B cell (primary cell): ENCODE data around the gene KHK. TPM values are rescaled to one million over a fixed set of nuclear protein-coding genes. Genes with fewer than 3 reads are reported as not detected.

Experiments used
- ATAC-seq: fragments of 200-7000 bp; cut with Tn5 transposase; one replicate; pipeline ENCODE4 v1.10.0; 2021; ENCODE audit warnings: low read depth, mild to moderate bottlenecking, moderate number of reproducible peaks, moderate library complexity
- CTCF ChIA-PET: fragments of 350-600 bp; sonication (Branson Sonifier 250); formaldehyde crosslinking; loops from one replicate; lab custom pipeline; 2021; ENCODE audit warnings: antibody characterized with exemption, inconsistent platforms; lab: Charles Lee
- POLR2A ChIA-PET: fragments of 350-600 bp; sonication (Branson Sonifier 250); formaldehyde crosslinking; loops from one replicate; lab custom pipeline; 2021; ENCODE audit warnings: antibody characterized with exemption; lab: Charles Lee
- DNase-seq: peaks from one replicate; pipeline ENCODE4 v3.0.0; 2013
- H2AFZ ChIP-seq: 2 replicates; pipeline ENCODE4 v1.6.1; 2012; ENCODE audit warnings: mild to moderate bottlenecking, low read depth, low read length; ENCODE audit not compliant: insufficient read depth, poor library complexity, severe bottlenecking
- H3K27ac ChIP-seq, 2 donors: 1 replicate in 1 of 2; 2 replicates in 1 of 2; pipeline ENCODE4 v1.5.1; 2012 to 2013; ENCODE audit warnings: low read length in 2 of 2, mild to moderate bottlenecking in 2 of 2, moderate library complexity in 1 of 2
- H3K27me3 ChIP-seq, 4 experiments: fragments of 200-600 bp in 1 of 4; sonication (generic) in 1 of 4; replicated peaks in 1 of 4; 1 replicate in 2 of 4; 2 replicates in 2 of 4; pipeline versions ENCODE4 v1.6.1 to v1.7.0; 2013 to 2016; ENCODE audit warnings: low read length in 3 of 4, mild to moderate bottlenecking in 2 of 4, mixed read lengths in 1 of 4, moderate library complexity in 1 of 4; ENCODE audit not compliant: insufficient read depth in 4 of 4, control insufficient read depth in 3 of 4; ENCODE audit errors: control extremely low read depth in 1 of 4
- H3K36me3 ChIP-seq, 2 experiments: replicated peaks in 1 of 2; 1 replicate in 1 of 2; 2 replicates in 1 of 2; pipeline versions ENCODE4 v1.6.1 to v1.7.1; 2013; ENCODE audit warnings: low read length in 1 of 2; ENCODE audit not compliant: insufficient read depth in 2 of 2, control insufficient read depth in 1 of 2; ENCODE audit errors: control extremely low read depth in 1 of 2, extremely low read depth in 1 of 2
- H3K4me1 ChIP-seq, 2 donors: fragments of 200-600 bp in 1 of 2; sonication (generic) in 1 of 2; 1 replicate in 1 of 2; 2 replicates in 1 of 2; pipeline versions ENCODE4 v1.5.1 to v1.6.1; 2013 to 2017; ENCODE audit warnings: low read length in 2 of 2; ENCODE audit not compliant: control insufficient read depth in 2 of 2, insufficient read depth in 2 of 2
- H3K4me2 ChIP-seq: replicated peaks from 2 replicates; pipeline ENCODE3; 2012; ENCODE audit warnings: mild to moderate bottlenecking, low read depth, low read length; ENCODE audit not compliant: poor library complexity, severe bottlenecking
- H3K4me3 ChIP-seq, 5 experiments: fragments of 200-600 bp in 1 of 5; sonication (generic) in 1 of 5; 1 replicate in 3 of 5; 2 replicates in 2 of 5; pipeline versions ENCODE4 v1.5.1 to v1.7.0; 2011 to 2016; ENCODE audit warnings: low read length in 4 of 5, mild to moderate bottlenecking in 4 of 5, low read depth in 2 of 5, control low read depth in 1 of 5, moderate library complexity in 1 of 5; ENCODE audit not compliant: insufficient read depth in 1 of 5; ENCODE audit errors: control extremely low read depth in 1 of 5, extremely low read depth in 1 of 5
- H3K79me2 ChIP-seq: fragments of 200-600 bp; sonication (generic); one replicate; pipeline ENCODE4 v1.6.0; 2016; ENCODE audit warnings: low read length; ENCODE audit not compliant: control insufficient read depth, insufficient read depth
- H3K9ac ChIP-seq: fragments of 200-600 bp; sonication (generic); 2 replicates; pipeline ENCODE4 v1.6.1; 2017; ENCODE audit warnings: mild to moderate bottlenecking, low read length, moderate library complexity
- H3K9me3 ChIP-seq, 3 donors: one replicate each; pipeline versions ENCODE4 v1.6.1 to v1.7.1; 2013; ENCODE audit warnings: low read length in 2 of 3; ENCODE audit not compliant: control insufficient read depth in 2 of 3, insufficient read depth in 1 of 3; ENCODE audit errors: control extremely low read depth in 1 of 3
- H4K20me1 ChIP-seq: 2 replicates; pipeline ENCODE4 v1.6.0; 2012; ENCODE audit warnings: mild to moderate bottlenecking, low read length; ENCODE audit not compliant: insufficient read depth, control insufficient read depth, poor library complexity, severe bottlenecking
- H3K27ac Mint-ChIP-seq: one replicate; pipeline ENCODE4 v1.8.0; 2021; ENCODE audit warnings: mixed read lengths
- H3K27me3 Mint-ChIP-seq: one replicate; pipeline ENCODE4 v1.8.0; 2021; ENCODE audit warnings: mixed read lengths
- H3K4me1 Mint-ChIP-seq: one replicate; pipeline ENCODE4 v1.8.0; 2021; ENCODE audit warnings: mixed read lengths
- H3K4me3 Mint-ChIP-seq: one replicate; pipeline ENCODE4 v1.8.0; 2021; ENCODE audit warnings: mixed read lengths
- H3K9me3 Mint-ChIP-seq: one replicate; pipeline ENCODE4 v1.8.0; 2022; ENCODE audit warnings: mixed read lengths; ENCODE audit not compliant: insufficient read depth
- EZH2 ChIP-seq: IDR thresholded peaks from 2 replicates; pipeline ENCODE4 v1.6.1; 2012; ENCODE audit warnings: borderline replicate concordance, low read depth, mild to moderate bottlenecking, moderate library complexity, low read length; ENCODE audit not compliant: insufficient read depth, poor library complexity, severe bottlenecking
- WGBS: methylation state at CpG from one replicate; pipeline ENCODE4 v1.1.5; 2013; ENCODE audit warnings: missing lambda C conversion rate; ENCODE audit not compliant: insufficient coverage; 5-methylcytosine and 5-hydroxymethylcytosine counted together
- intact Hi-C: fragments of 100-400 bp; cut with micrococcal nuclease; formaldehyde crosslinking; loops from one replicate; pipeline ENCODE4 v1.10.0; 2022
- polyA plus RNA-seq: library from polyadenylated mRNA; depleted of rRNA; stranded (reverse); fragments of >200 nt; gene quantifications from 2 replicates; pipeline ENCODE4 v1.2.3, GENCODE V29; 2012
- total RNA-seq, 2 donors: library from RNA; stranded (reverse); fragments of 120-200 nt in 1 of 2; gene quantifications; 1 replicate in 1 of 2; 2 replicates in 1 of 2; pipeline versions ENCODE4 v1.2.3 to v1.2.4, GENCODE V29; 2013 to 2022
- TF ChIP-seq, protein P1 (sequence below): fragments of 200-600 bp; IDR thresholded peaks from one replicate; pipeline ENCODE4 v1.8.0; 2022; ENCODE audit warnings: antibody characterized with exemption, mild to moderate bottlenecking

KHK gene
- total and polyA plus RNA-seq, 2 donors (not counting 1 experiment from before 2014, with no cell fraction given): 3.3 to 4.0 TPM

- H3K9me3 ChIP-seq: no peaks in the 10 kb centered on the region
- DNase-seq (peak; percentile 67), ATAC-seq (peak; percentile 90)
- intact Hi-C loops: loop anchor here (1.0 to 5.0 kb wide), 4 partner anchors 10 to 586 kb away; partner anchors contain the start of genes KHK and PREB
- POLR2A ChIA-PET: interaction anchor here (0.6 kb wide), 1 partner anchor 39 kb away, joined by 3 read pairs; the partner anchor contains the start of gene PREB
- H3K4me1 ChIP-seq: peaks cover 6 to 9% of the 10 kb centered on the region in 2 donors
- TF ChIP-seq EZH2: no peak
- TF ChIP-seq, protein P1, sequence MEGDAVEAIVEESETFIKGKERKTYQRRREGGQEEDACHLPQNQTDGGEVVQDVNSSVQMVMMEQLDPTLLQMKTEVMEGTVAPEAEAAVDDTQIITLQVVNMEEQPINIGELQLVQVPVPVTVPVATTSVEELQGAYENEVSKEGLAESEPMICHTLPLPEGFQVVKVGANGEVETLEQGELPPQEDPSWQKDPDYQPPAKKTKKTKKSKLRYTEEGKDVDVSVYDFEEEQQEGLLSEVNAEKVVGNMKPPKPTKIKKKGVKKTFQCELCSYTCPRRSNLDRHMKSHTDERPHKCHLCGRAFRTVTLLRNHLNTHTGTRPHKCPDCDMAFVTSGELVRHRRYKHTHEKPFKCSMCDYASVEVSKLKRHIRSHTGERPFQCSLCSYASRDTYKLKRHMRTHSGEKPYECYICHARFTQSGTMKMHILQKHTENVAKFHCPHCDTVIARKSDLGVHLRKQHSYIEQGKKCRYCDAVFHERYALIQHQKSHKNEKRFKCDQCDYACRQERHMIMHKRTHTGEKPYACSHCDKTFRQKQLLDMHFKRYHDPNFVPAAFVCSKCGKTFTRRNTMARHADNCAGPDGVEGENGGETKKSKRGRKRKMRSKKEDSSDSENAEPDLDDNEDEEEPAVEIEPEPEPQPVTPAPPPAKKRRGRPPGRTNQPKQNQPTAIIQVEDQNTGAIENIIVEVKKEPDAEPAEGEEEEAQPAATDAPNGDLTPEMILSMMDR: no peak
- Mint-ChIP-seq H3K27ac (peak overlapping the region; percentile 41), H3K4me1 (peaks cover 11% of the 10 kb centered on the region), H3K4me3 (peak overlapping the region; percentile 81), H3K27me3 (no peaks in the 10 kb centered on the region), H3K9me3 (no peaks in the 10 kb centered on the region)
- H3K4me2 ChIP-seq: peak overlapping the region; percentile 84
- no peaks in the 10 kb centered on the region for H4K20me1 ChIP-seq
- H3K9ac ChIP-seq: peak overlapping the region; percentile 54
- peak overlapping the region; percentile 91 for H2AFZ ChIP-seq
- 16% methylated on average over 11 of the region's 18 CpGs for WGBS
- peak overlapping the region in 3 of 5 experiments; percentile 38 to 55 (median 48) for H3K4me3 ChIP-seq
- no peaks in the 10 kb centered on the region for H3K36me3 ChIP-seq
- H3K27me3 ChIP-seq: no peaks in the 10 kb centered on the region
- CTCF ChIA-PET: interaction anchor here (0.5 to 8.8 kb wide), 8 partner anchors 9 to 208 kb away, joined by 3 to 143 read pairs (median 6); partner anchors contain the start of gene TRIM54
- H3K27ac ChIP-seq: no peak overlapping the region
- H3K79me2 ChIP-seq: no peaks in the 10 kb centered on the region
Measured at GRCh38 chr2:27095745-27096651, 9.4 kb downstream of the KHK start.
